K562 (cell line): Measurements from ENCODE around the gene ZCCHC24.

ENCODE experiments used
- CHD2 ChIP-seq: IDR thresholded peaks from 2 replicates; pipeline ENCODE4 v1.6.1; 2011; ENCODE audit warnings: low read depth, low read length
- FOSL1 ChIP-seq: fragments of 200-800 bp; sonication (Bioruptor generic); conservative IDR thresholded peaks from 2 replicates; pipeline ENCODE4 v1.6.1; 2016; ENCODE audit warnings: missing genetic modification characterization, missing compliant biosample characterization
- IRF1 ChIP-seq: sonication (generic); formaldehyde crosslinking; IDR thresholded peaks from 2 replicates; pipeline ENCODE4 v1.8.0; 2022; ENCODE audit warnings: missing genetic modification reagents, mild to moderate bottlenecking, borderline replicate concordance
- KAT2B ChIP-seq: IDR thresholded peaks from one replicate; pipeline ENCODE4 v1.6.1; 2012; ENCODE audit warnings: low read depth, mild to moderate bottlenecking, control low read depth, inconsistent platforms, low read length, moderate library complexity
- MAZ ChIP-seq, 2 experiments: fragments of 450-650 bp in 1 of 2; sonication (generic) in 1 of 2; formaldehyde crosslinking; IDR thresholded peaks in 1 of 2; conservative IDR thresholded peaks in 1 of 2; 2 replicates each; pipeline versions ENCODE4 v1.4.0 to v1.5.0; 2020; ENCODE audit warnings: mild to moderate bottlenecking in 1 of 2, missing genetic modification reagents in 1 of 2
- NR2C1 ChIP-seq, 2 experiments: fragments of 450-650 bp; IDR thresholded peaks; 2 replicates each; pipeline ENCODE4 v1.6.1; 2017; ENCODE audit warnings: mild to moderate bottlenecking in 2 of 2, antibody characterized with exemption in 1 of 2, inconsistent platforms in 1 of 2, missing compliant biosample characterization in 1 of 2, missing genetic modification characterization in 1 of 2
- SMARCC2 ChIP-seq: fragments of 450-650 bp; IDR thresholded peaks from 2 replicates; pipeline ENCODE4 v1.6.1; 2017; ENCODE audit warnings: antibody characterized with exemption, moderate library complexity, mild to moderate bottlenecking, low read depth
- SNRNP70 ChIP-seq: fragments of 200-400 bp; formaldehyde crosslinking; optimal IDR thresholded peaks from 2 replicates; pipeline ENCODE3; 2017; ENCODE audit warnings: low read depth, low read length
- YY1 ChIP-seq, 3 experiments: IDR thresholded peaks; 2 replicates each; pipeline ENCODE4 v1.6.1; 2011; ENCODE audit warnings: low read length in 2 of 3, mild to moderate bottlenecking in 2 of 3, moderate library complexity in 2 of 3, borderline replicate concordance in 1 of 3, control low read depth in 1 of 3, low read depth in 1 of 3; ENCODE audit not compliant: insufficient read depth in 3 of 3, insufficient replicate concordance in 2 of 3, control insufficient read depth in 1 of 3, insufficient read length in 1 of 3; ENCODE audit errors: extremely low read depth in 1 of 3
- ZNF444 ChIP-seq: fragments of 250-450 bp; sonication (Bioruptor Pico); IDR thresholded peaks from 2 replicates; pipeline ENCODE4 v1.4.0; 2020; ENCODE audit warnings: mild to moderate bottlenecking, moderate library complexity
- ZNF830 ChIP-seq: fragments of 250-450 bp; sonication (Bioruptor Pico); IDR thresholded peaks from 2 replicates; pipeline ENCODE4 v1.5.0; 2021; ENCODE audit warnings: mild to moderate bottlenecking
- TF ChIP-seq, protein P1 (sequence below), 3 experiments: IDR thresholded peaks in 2 of 3; conservative IDR thresholded peaks in 1 of 3; 2 replicates each; pipeline ENCODE4 v1.5.1; 2011 to 2012; ENCODE audit warnings: low read length in 3 of 3, mild to moderate bottlenecking in 3 of 3, control low read depth in 2 of 3, improper control_type of control experiment in 1 of 3, inconsistent platforms in 1 of 3, low read depth in 1 of 3, mixed read lengths in 1 of 3, moderate library complexity in 1 of 3; ENCODE audit not compliant: insufficient read depth in 2 of 3
- TF ChIP-seq, protein P2 (sequence below): sonication (generic); formaldehyde crosslinking; IDR thresholded peaks from 2 replicates; pipeline ENCODE4 v1.8.1; 2022; ENCODE audit warnings: missing genetic modification reagents

DNA sequence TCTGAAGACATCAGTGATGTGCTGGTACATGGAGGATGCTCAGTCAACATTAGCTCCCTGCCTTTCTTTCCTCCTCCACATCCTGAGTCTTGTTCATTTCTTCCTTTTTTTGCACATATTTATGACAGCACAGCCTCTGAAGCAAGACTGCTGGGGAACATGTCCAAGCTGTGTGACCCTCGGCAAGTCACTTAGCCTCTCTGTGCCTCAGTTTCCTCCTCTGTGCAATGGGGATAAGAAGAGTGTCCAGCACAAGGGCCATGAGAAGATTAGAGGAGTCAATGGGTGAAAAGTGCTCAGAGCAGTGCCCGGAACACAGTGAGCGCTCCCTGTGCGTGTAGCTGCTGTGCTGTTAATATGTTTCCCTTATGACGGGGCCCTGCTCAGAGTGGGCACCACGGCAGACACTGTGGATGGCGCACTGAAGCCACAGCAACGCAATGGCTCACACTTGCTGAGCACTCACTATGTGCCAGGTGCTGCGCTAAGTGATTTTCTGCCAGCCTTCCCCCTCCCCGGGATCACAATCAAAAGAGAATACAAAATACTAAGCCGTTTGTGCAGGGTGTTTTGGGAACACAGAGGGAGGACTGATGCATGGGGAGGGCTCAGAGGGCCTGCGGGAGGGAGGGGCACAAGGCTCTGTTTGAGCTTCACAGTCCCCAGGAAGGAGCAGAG is 28.7 kb downstream of the ZCCHC24 start:
- TF ChIP-seq, protein P1, sequence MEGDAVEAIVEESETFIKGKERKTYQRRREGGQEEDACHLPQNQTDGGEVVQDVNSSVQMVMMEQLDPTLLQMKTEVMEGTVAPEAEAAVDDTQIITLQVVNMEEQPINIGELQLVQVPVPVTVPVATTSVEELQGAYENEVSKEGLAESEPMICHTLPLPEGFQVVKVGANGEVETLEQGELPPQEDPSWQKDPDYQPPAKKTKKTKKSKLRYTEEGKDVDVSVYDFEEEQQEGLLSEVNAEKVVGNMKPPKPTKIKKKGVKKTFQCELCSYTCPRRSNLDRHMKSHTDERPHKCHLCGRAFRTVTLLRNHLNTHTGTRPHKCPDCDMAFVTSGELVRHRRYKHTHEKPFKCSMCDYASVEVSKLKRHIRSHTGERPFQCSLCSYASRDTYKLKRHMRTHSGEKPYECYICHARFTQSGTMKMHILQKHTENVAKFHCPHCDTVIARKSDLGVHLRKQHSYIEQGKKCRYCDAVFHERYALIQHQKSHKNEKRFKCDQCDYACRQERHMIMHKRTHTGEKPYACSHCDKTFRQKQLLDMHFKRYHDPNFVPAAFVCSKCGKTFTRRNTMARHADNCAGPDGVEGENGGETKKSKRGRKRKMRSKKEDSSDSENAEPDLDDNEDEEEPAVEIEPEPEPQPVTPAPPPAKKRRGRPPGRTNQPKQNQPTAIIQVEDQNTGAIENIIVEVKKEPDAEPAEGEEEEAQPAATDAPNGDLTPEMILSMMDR (IDR thresholded peaks at IDR 0.05 in 2 of 3, conservative IDR thresholded peaks at IDR 0.05 in 1 of 3; ENCODE audit: insufficient read depth in 2 of 3, low read depth in 1 of 3, low read length in 3 of 3), result no peak
- no peak for TF ChIP-seq SNRNP70
- TF ChIP-seq NR2C1 (IDR thresholded peaks at IDR 0.05), result no peak
- no peak for TF ChIP-seq NR2C1 (tag; IDR thresholded peaks at IDR 0.05)
- no peak for TF ChIP-seq FOSL1 (tag)
- no peak for TF ChIP-seq ZNF830 (CRISPR knock-in tag)
- TF ChIP-seq IRF1 (CRISPR knock-in tag), result no peak
- no peak for TF ChIP-seq CHD2
- no peak for TF ChIP-seq YY1 (IDR thresholded peaks at IDR 0.05; ENCODE audit: borderline replicate concordance in 1 of 3, control insufficient read depth in 1 of 3, extremely low read depth in 1 of 3, insufficient read depth in 3 of 3, insufficient read length in 1 of 3, insufficient replicate concordance in 2 of 3, low read depth in 1 of 3, low read length in 2 of 3)
- TF ChIP-seq KAT2B, result no peak
- no peak for TF ChIP-seq SMARCC2
- TF ChIP-seq MAZ (CRISPR knock-in tag; conservative IDR thresholded peaks at IDR 0.05 in 1 of 2, IDR thresholded peaks at IDR 0.05 in 1 of 2), result no peak
- TF ChIP-seq, protein P2, sequence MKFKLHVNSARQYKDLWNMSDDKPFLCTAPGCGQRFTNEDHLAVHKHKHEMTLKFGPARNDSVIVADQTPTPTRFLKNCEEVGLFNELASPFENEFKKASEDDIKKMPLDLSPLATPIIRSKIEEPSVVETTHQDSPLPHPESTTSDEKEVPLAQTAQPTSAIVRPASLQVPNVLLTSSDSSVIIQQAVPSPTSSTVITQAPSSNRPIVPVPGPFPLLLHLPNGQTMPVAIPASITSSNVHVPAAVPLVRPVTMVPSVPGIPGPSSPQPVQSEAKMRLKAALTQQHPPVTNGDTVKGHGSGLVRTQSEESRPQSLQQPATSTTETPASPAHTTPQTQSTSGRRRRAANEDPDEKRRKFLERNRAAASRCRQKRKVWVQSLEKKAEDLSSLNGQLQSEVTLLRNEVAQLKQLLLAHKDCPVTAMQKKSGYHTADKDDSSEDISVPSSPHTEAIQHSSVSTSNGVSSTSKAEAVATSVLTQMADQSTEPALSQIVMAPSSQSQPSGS (CRISPR knock-in tag), result no peak
- no peak for TF ChIP-seq ZNF444 (CRISPR knock-in tag)
